ENCODE data around the gene GCM1.

The GCM1 gene

DNA sequence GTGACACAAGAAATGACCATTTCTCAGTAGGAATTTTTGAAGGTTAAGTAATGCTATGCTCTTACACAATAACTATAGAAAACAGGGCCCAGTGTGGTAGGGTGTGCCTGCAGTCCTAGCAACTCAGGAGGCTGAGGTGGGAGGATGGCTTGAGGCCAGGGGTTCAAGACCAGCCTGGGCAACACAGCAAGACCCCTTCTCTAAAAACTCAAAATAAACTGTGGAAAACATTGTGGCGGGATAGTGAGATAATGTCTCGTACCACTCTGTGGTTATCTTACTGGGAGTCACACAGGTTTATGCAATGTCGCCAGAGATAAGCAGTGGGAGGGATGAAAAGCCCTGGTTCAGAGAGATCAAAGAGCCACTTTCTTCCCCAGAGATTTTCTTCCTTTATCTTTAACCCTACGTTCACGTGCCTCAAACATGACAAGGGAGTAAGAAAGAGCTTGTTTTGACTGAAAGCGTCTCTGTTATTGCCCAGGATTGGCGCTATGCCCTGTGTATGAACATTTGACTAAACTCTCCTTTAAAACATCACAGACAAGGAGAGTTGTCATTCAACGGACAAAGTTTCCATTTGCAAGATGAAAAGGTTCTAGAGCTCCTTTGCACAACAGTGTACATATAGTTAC lies 13.9 kb downstream of the GCM1 start:
- no peak for DNase-seq (ENCODE audit: low read depth)

DNA sequence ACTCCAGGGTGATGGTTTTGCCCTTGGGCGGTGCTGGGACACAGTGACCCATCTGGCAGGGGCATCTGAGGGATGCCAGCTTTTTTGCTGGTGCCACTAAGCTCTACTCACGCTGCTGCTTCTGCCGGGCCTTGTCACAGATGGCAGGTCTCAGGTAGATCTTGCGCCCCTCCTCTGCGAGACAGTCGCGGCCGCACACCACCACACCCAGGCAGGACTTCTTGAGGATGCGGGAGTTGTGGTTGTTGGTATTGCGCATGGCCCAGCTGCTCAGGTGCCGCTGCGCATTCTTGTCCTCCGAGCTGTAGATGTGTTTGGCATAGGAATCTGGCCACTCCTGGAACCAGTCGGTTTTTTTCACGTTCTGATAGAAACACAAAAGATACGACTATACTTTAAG lies 14.7 kb downstream of the GCM1 start:
- no peak for DNase-seq (ENCODE audit: low read depth)
- no peak overlapping the region for H3K4me3 ChIP-seq (ENCODE audit: low read depth, low read length)
- no peak for TF ChIP-seq CTCF (IDR thresholded peaks at IDR 0.05; ENCODE audit: low read depth, low read length)
- no peak for TF ChIP-seq MYC (IDR thresholded peaks at IDR 0.05; ENCODE audit: low read depth, low read length)
- TF ChIP-seq, protein P1, sequence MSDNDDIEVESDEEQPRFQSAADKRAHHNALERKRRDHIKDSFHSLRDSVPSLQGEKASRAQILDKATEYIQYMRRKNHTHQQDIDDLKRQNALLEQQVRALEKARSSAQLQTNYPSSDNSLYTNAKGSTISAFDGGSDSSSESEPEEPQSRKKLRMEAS (IDR thresholded peaks at IDR 0.05; ENCODE audit: low read depth, low read length): no peak
- TF ChIP-seq POLR2A (IDR thresholded peaks at IDR 0.05; ENCODE audit: extremely low read depth, insufficient read length): no peak

More for the DNA sequence above, 13.9 kb downstream of the GCM1 start:
- H3K4me3 ChIP-seq (ENCODE audit: low read depth, low read length): no peak overlapping the region
- TF ChIP-seq POLR2A (IDR thresholded peaks at IDR 0.05; ENCODE audit: extremely low read depth, insufficient read length): no peak
- TF ChIP-seq, protein P1 (IDR thresholded peaks at IDR 0.05; ENCODE audit: low read depth, low read length): no peak
- no peak for TF ChIP-seq CTCF (IDR thresholded peaks at IDR 0.05; ENCODE audit: low read depth, low read length)
- no peak for TF ChIP-seq MYC (IDR thresholded peaks at IDR 0.05; ENCODE audit: low read depth, low read length)

- DNase-seq (ENCODE audit: low read depth): no peak
- no peak for TF ChIP-seq POLR2A (IDR thresholded peaks at IDR 0.05; ENCODE audit: extremely low read depth, insufficient read length)
- no peak for TF ChIP-seq MYC (IDR thresholded peaks at IDR 0.05; ENCODE audit: low read depth, low read length)
- TF ChIP-seq, protein P1 (IDR thresholded peaks at IDR 0.05; ENCODE audit: low read depth, low read length): no peak
These were observed 17.9 kb downstream of the GCM1 start for GRCh38 chr6:53130569-53131290.

DNA sequence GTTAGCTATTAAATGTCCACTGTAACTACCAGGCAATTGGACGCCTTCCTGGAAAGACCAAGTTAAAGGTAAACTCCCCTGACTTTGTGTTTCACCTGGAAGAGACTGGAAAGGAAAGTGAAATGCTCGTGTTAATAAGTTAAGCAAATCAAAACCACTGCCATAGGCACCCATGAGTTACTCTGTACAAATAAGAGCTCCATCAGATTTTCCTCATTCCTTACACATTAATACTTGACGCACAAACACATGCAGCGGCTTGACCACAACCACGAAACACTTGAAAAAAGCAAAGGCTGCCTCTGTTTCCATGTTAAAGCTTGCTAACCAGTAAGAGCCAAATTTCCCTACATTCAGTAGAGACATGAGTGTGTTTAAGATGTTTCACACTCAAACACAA lies 19.8 kb downstream of the GCM1 start:
- no peak for TF ChIP-seq CTCF (IDR thresholded peaks at IDR 0.05; ENCODE audit: low read depth, low read length)
- no peak for TF ChIP-seq POLR2A (IDR thresholded peaks at IDR 0.05; ENCODE audit: extremely low read depth, insufficient read length)
- TF ChIP-seq, protein P1 (IDR thresholded peaks at IDR 0.05; ENCODE audit: low read depth, low read length): no peak
- TF ChIP-seq MYC (IDR thresholded peaks at IDR 0.05; ENCODE audit: low read depth, low read length): no peak
- H3K4me3 ChIP-seq (ENCODE audit: low read depth, low read length): no peak overlapping the region
- DNase-seq (ENCODE audit: low read depth): no peak

More at GRCh38 chr6:53130569-53131290, 17.9 kb downstream of the GCM1 start:
- H3K4me3 ChIP-seq (ENCODE audit: low read depth, low read length): no peak overlapping the region

- no peak overlapping the region for H3K4me3 ChIP-seq (ENCODE audit: low read depth, low read length)
- TF ChIP-seq POLR2A (IDR thresholded peaks at IDR 0.05; ENCODE audit: extremely low read depth, insufficient read length) (no peak), CTCF (IDR thresholded peaks at IDR 0.05; ENCODE audit: low read depth, low read length) (no peak), MYC (IDR thresholded peaks at IDR 0.05; ENCODE audit: low read depth, low read length) (no peak)
- TF ChIP-seq, protein P1 (IDR thresholded peaks at IDR 0.05; ENCODE audit: low read depth, low read length): no peak
- DNase-seq (ENCODE audit: low read depth): no peak
These were observed 23.4 kb downstream of the GCM1 start for GRCh38 chr6:53125276-53125675.

Data from NB4 (cell line).